Left lung (tissue), 10 donors: ENCODE measurements around the gene TMEM135. TPM values are rescaled to one million over a fixed set of nuclear protein-coding genes. Genes with fewer than 3 reads are reported as not detected.
A peak's percentile ranks its signal among the peaks of the same experiment; 100 is the strongest.

Experiments
- ATAC-seq: fragments of 200-7000 bp; cut with Tn5 transposase; one replicate; pipeline ENCODE4 v1.9.1; 2020; ENCODE audit warnings: moderate library complexity
- DNase-seq, 4 donors: peaks; one replicate each; pipeline ENCODE4 v3.0.0-alpha.2; 2013 to 2020
- H3K27ac ChIP-seq, 2 donors: fragments of 200-600 bp; sonication (generic) in 1 of 2; one replicate each; pipeline versions ENCODE4 v1.5.0 to v1.8.0; 2020 to 2021
- H3K27me3 ChIP-seq, 2 donors: fragments of 200-600 bp; sonication (generic) in 1 of 2; one replicate each; pipeline versions ENCODE4 v1.5.0 to v1.8.0; 2020 to 2021
- H3K36me3 ChIP-seq, 2 donors: fragments of 200-600 bp; sonication (generic) in 1 of 2; one replicate each; pipeline versions ENCODE4 v1.5.0 to v1.8.0; 2020 to 2021
- H3K4me1 ChIP-seq, 2 donors: fragments of 200-600 bp; one replicate each; pipeline ENCODE4 v1.8.0; 2021
- H3K4me3 ChIP-seq, 2 donors: fragments of 200-600 bp; sonication (generic) in 1 of 2; one replicate each; pipeline versions ENCODE4 v1.5.0 to v1.8.0; 2020 to 2021; ENCODE audit warnings: mild to moderate bottlenecking in 1 of 2
- H3K9me3 ChIP-seq, 2 donors: fragments of 200-600 bp; sonication (generic) in 1 of 2; one replicate each; pipeline versions ENCODE4 v1.5.0 to v1.8.0; 2020 to 2021
- CTCF ChIP-seq, 2 donors: fragments of 200-600 bp; sonication (generic) in 1 of 2; IDR thresholded peaks; one replicate each; pipeline versions ENCODE4 v1.5.0 to v1.8.0; 2021; ENCODE audit warnings: antibody characterized with exemption in 2 of 2
- intact Hi-C, 2 donors: fragments of 100-400 bp; cut with DNase I; formaldehyde crosslinking; loops; one replicate each; pipeline versions ENCODE4 v1.11.2 to v1.14.2; 2022
- polyA plus RNA-seq, 6 donors: library from polyadenylated mRNA; unstranded; fragments of 120-200 nt; gene quantifications; one replicate each; pipeline ENCODE4 v1.2.1, GENCODE V29; 2013; ENCODE audit not compliant: insufficient read length in 6 of 6
- total RNA-seq, 2 donors: library from RNA; stranded (reverse); fragmentation: NEBNext Ultra II Directional; extraction: Animal tissue kit (Norgen Biotek cat#: 25700); gene quantifications; one replicate each; pipeline ENCODE4 v1.2.1, GENCODE V29; 2021
- donor health status: DM: no; HTN: yes; CAD: no.
- donor health status: DM: no; HTN: no; CAD: no.

Gene TMEM135
- total and polyA plus RNA-seq, 8 donors = 21.3 to 33.4 (median 27.2) TPM

- no peaks in the 10 kb centered on the region for H3K27me3 ChIP-seq
- intact Hi-C loops = no loop called here
- no peak for ATAC-seq
- peaks cover 0 to 36% of the 10 kb centered on the region in 2 donors for H3K9me3 ChIP-seq
- no peak overlapping the region for H3K27ac ChIP-seq
- TF ChIP-seq CTCF (IDR thresholded peaks at IDR 0.05) = no peak
- DNase-seq = no peak
- no peaks in the 10 kb centered on the region for H3K36me3 ChIP-seq
- H3K4me1 ChIP-seq = no peaks in the 10 kb centered on the region
- no peak overlapping the region for H3K4me3 ChIP-seq
Measured at GRCh38 chr11:87339416-87339815, 301.7 kb downstream of the TMEM135 start.

GRCh38 chr11:87347441-87347840, 309.7 kb downstream of the TMEM135 start:
- no peak for TF ChIP-seq CTCF (IDR thresholded peaks at IDR 0.05)
- ATAC-seq = no peak
- intact Hi-C loops = no loop called here

GRCh38 chr11:87347854-87348253, 310.1 kb downstream of the TMEM135 start:
- no peak for TF ChIP-seq CTCF (IDR thresholded peaks at IDR 0.05)
- no peak for ATAC-seq
- H3K27me3 ChIP-seq = no peaks in the 10 kb centered on the region
- no peak overlapping the region for H3K4me3 ChIP-seq
- intact Hi-C loops = no loop called here
- no peaks in the 10 kb centered on the region for H3K36me3 ChIP-seq
- no peak for DNase-seq
- no peak overlapping the region for H3K27ac ChIP-seq
- peaks cover 0 to 6% of the 10 kb centered on the region in 2 donors for H3K4me1 ChIP-seq
- H3K9me3 ChIP-seq = no peaks in the 10 kb centered on the region

More at GRCh38 chr11:87347441-87347840, 309.7 kb downstream of the TMEM135 start:
- peaks cover 0 to 2% of the 10 kb centered on the region in 2 donors for H3K4me1 ChIP-seq
- H3K9me3 ChIP-seq = no peaks in the 10 kb centered on the region
- no peak overlapping the region for H3K4me3 ChIP-seq
- no peak for DNase-seq
- H3K27me3 ChIP-seq = no peaks in the 10 kb centered on the region
- H3K27ac ChIP-seq = no peak overlapping the region
- no peaks in the 10 kb centered on the region for H3K36me3 ChIP-seq

- Histone ChIP-seq H3K27ac (no peak overlapping the region), H3K4me3 (no peak overlapping the region), H3K4me1 (peaks cover 0 to 13% of the 10 kb centered on the region in 2 donors), H3K9me3 (no peaks in the 10 kb centered on the region), H3K36me3 (no peaks in the 10 kb centered on the region), H3K27me3 (no peaks in the 10 kb centered on the region)
- ATAC-seq = no peak
- intact Hi-C loops = no loop called here
- TF ChIP-seq CTCF (IDR thresholded peaks at IDR 0.05) = no peak
- DNase-seq = no peak
Measured at GRCh38 chr11:87351676-87352075, 313.9 kb downstream of the TMEM135 start.

GRCh38 chr11:87352759-87353707, 315.3 kb downstream of the TMEM135 start:
- peak; percentile 99 for TF ChIP-seq CTCF (IDR thresholded peaks at IDR 0.05)
- intact Hi-C loops = no loop called here
- Histone ChIP-seq H3K27me3 (no peaks in the 10 kb centered on the region), H3K36me3 (no peaks in the 10 kb centered on the region), H3K4me3 (no peak overlapping the region), H3K4me1 (peaks cover 0 to 13% of the 10 kb centered on the region in 2 donors), H3K27ac (no peak overlapping the region), H3K9me3 (no peaks in the 10 kb centered on the region)
- DNase-seq (peak; percentile 77 to 96 (median 86)), ATAC-seq (peak; percentile 99)
